NK-92 treated with Interleukin-12 subunit alpha and Interleukin-12 subunit beta, amount 100 ng/mL, for 24 hours (cell line): ENCODE data around the gene NPFFR2.
A peak's percentile ranks its signal among the peaks of the same experiment; 100 is the strongest.
"Not testable (repeated sequence)": the region's sequence is repeated elsewhere in the genome, so short reads cannot be mapped to it uniquely, and the experiment has no call there.

Source experiments
- DNase-seq: peaks from one replicate; lab custom pipeline; 2025; lab: John Stamatoyannopoulos, UW

NPFFR2 gene

DNA sequence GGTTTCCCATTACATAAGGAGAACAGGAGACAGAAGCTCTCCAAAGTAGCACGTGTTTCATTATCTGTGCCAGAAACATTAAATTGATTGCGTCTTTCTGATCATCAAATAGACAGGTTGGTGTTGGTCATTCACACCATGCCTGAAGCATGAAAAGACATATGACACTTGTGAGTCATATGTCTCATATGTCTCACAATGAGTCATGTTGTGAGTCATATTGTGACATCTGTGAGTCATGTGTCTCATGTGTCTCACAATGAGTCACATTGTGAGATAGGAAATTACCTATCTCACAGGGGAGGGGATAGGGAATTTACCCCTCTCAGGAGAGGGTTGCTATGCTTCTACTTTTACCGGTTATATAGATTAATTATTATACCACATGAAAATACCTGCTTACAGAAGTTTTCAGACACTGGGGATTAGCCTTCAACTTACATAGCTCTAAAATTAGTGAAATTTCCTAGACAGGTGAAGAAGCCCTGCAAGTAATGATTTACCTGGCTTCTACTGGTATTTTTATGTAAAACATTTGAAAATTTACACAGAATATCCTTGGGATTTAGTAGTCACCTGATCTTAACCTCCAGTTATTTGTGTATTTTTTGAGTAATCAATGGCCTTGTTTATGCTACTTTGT, 80.8 kb downstream of the NPFFR2 start:
- peak; percentile 3 for DNase-seq

- no peak for DNase-seq
These were observed 86.2 kb downstream of the NPFFR2 start for GRCh38 chr4:72118017-72118416.

DNA sequence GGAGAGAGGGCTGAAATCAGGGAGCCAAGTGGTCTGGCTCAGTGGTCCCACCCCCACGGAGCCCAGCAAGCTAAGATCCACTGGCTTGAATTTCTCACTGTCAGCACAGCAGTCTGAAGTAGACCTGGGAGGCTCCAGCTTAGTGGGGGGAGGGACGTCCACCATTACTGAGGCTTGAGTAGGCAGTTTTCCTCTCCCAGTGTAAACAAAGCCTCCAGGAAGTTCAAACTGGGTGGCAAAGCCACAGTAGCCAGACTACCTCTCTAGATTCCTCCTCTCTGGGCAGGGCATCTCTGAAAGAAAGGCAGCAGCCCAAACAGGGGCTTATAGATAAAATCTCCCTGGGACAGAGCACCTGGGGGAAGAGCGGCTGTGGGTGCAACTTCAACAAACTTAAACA, 88.1 kb downstream of the NPFFR2 start:
- no peak for DNase-seq

DNA sequence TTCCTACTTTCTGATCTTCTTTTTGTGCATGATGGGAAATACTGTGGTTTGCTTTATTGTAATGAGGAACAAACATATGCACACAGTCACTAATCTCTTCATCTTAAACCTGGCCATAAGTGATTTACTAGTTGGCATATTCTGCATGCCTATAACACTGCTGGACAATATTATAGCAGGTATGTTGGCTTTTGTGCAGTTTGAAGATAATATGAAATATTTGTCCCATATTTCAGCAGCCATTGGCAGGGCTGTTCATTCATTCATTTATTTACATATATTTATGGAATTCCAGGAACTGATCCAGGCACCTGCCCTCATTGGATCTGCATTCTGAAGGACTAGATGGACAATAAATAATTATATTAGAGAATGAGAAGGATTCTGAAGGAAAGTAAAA, 96.9 kb downstream of the NPFFR2 start:
- no peak for DNase-seq

GRCh38 chr4:72136429-72136828, 104.6 kb downstream of the NPFFR2 start:
- DNase-seq, result no peak

GRCh38 chr4:72139997-72140396, 108.2 kb downstream of the NPFFR2 start:
- not testable (repeated sequence) for DNase-seq

- no peak for DNase-seq
These were observed 112.4 kb downstream of the NPFFR2 start for GRCh38 chr4:72144241-72144640.

GRCh38 chr4:72152731-72153130, 120.9 kb downstream of the NPFFR2 start:
- no peak for DNase-seq

DNA sequence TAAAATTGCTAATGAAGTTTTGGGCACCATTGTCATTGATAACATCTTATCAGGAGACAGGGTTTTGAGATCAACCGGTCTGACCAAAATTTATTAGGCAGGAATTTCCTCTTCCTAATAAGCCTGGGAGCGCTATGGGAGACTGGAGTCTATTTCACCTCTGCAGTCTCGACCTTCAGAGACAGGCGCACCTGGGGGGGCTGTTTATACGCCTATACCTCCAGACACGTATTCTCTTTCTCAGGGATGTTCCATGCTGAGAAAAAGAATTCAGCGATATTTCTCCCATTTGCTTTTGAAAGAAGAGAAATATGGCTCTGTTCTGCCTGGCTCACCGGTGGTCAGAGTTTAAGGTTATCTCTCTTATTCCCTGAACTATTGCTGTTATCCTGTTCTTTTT, 121.8 kb downstream of the NPFFR2 start:
- not testable (repeated sequence) for DNase-seq

GRCh38 chr4:72169285-72169684, 137.5 kb downstream of the NPFFR2 start:
- DNase-seq, result not testable (repeated sequence)

DNA sequence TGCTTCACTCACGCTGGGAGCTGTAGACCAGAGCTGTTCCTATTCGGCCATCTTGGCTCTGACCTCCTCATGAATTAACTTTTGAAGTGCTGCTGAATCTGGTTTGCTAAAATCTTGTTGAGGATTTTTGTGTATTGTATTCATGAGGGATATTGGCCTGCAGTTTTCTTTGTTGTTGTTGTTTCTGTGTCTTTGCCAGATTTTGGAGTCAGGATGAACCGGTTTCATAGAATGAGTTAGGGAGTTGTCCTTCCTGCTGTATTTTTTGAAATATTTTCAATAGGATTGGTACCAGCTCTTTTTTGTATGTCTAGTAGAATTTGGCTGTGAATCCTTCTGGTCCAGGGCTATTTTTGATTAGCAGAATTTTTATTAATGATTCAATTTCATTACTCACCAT, 138.1 kb downstream of the NPFFR2 start:
- no peak for DNase-seq

DNA sequence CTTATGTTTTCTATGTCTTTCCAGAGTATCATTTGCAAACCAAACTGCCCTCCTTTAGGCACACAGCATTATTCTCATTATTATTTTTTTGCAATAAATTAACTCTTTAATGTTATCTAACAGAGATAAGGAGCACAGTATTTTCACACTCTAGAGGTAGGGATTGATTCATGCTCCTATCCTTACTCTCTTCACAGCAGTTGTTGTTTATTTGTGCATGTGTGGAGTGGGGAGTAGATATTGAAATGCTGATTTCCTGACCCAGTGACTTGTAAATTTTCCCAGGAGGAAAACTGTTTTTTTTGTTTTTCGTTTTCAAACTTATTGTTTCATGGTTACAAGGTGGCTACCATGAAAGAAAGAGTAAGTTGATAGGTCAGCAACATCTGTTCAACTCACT, 140.0 kb downstream of the NPFFR2 start:
- no peak for DNase-seq

DNA sequence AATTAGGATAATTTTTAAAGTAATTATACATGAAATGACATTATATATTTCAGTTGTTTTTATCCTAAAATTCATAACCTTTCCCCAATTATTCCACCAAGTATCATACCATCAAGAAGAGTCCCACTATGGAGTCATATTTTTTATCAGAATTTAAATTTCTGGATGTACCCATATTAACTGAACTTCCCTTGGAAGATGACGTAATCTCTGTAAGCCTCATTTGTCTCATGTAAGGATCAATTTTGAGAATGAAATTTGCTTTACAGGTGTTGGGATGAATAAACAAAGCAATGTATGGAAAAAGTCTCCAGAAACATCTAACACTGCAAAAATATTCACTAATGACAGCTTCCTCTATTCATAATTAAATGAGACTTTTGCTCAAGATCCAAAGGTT, 147.5 kb downstream of the NPFFR2 start:
- no peak for DNase-seq

DNA sequence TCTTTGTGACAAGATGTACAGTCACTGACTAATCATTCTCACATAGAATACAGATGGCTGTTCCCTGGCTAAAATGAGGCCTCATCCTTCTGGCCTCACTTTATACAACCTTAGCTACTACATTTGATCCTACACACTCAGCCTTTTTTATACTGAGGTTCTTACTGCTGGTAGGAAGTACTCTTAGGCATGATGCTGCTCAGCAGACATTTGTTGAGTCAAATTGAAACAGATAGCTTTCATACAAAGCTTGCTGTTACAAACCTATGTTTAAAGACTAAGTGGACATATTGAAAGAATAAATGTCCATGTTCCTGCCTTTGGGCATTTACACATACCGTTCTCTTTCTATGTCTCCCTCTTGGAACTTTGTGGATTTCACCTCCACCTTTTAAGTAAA, 154.9 kb downstream of the NPFFR2 start:
- DNase-seq, result no peak

DNA sequence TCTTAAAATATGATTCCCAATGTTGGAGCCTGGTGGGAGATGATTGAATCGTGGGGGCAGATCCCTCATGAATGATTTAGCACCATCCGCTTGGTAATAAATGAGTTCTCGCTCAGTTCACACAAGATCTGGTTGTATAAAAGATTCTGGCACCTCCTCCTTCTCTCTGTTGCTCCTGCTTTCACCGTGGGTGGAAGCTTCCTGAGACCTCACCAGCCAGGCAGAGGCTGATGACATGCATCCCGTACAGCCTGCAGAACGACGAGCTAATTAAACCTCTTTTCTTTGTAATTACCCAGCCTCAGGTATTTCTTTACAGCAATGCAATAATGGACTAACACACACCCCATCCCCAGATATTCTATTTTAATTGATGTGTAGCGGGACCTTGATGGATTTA, 162.2 kb downstream of the NPFFR2 start:
- DNase-seq, result no peak

DNA sequence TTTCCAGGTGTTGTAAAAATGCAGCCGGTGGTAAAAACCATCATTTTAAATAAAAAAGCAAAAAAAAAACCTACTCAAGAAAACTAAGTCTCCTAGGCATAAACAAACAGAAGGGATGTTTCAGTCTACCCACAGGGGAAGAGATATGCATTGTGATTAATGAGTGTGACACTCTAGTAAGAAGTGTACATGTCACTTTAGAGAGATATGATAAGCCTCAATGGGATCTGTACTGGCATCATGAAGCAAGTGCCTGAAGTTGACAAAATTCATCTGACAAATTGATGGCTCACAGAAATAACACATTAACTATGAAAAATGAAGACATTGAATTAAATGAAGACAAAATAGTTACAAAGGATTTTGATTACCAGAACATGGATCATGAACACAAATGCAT, 162.7 kb downstream of the NPFFR2 start:
- no peak for DNase-seq
